ENCODE measurements around the gene JAZF1.

JAZF1 gene

DNA sequence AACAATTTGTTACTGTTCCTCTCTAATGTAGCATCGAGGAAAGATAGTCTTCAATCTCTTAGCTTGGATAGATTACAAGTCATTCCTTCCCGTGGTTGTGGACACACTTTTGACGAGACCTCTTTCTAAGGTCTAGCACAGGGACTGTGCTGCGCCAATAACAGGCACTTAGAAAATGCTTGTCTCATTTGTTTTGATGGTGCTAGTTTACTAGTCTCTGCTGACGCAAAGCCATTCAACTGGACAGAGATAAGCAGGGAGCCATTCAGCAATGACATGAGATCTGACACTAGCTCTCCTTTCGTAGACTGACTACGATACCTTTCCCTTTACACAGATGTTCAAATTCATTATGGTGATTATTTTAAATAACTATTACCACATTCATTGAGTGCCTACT, 6.4 kb upstream of the JAZF1 start:
- no peak for TF ChIP-seq CTCF (IDR thresholded peaks at IDR 0.05; ENCODE audit: extremely low read depth, insufficient read depth, missing control alignments)
- in situ Hi-C loops (cut with MboI; ENCODE audit: low pct_unique_long_range_greater_than_20kb, low sequenced_read_pairs, unreplicated experiment), result no loop called here
- DNase-seq (ENCODE audit: low spot score), result no peak

DNA sequence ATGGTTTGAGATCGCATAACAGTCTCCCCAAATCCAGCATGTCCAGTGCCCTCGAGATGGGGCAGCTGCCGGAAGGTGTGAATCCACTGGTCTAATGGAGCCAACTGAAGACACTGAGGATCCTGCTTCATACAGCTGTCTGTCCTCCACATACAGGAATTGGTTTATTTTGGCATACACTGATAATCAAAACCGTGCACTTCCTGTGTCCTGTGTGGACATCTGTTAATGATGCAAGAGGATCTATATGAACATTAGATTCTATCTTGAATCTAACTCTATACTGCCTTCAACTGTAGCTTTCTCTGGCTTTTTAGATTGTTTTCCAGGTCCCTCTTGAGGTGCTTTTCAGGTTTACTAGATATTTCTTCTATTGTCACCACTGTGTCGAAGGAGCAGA, 3.0 kb upstream of the JAZF1 start:
- in situ Hi-C loops (cut with MboI; ENCODE audit: low pct_unique_long_range_greater_than_20kb, low sequenced_read_pairs, unreplicated experiment), result no loop called here
- no peak for DNase-seq (ENCODE audit: low spot score)
- no peak for TF ChIP-seq CTCF (IDR thresholded peaks at IDR 0.05; ENCODE audit: extremely low read depth, insufficient read depth, missing control alignments)

GRCh38 chr7:28182071-28182471, 1.5 kb upstream of the JAZF1 start:
- no peak for DNase-seq (ENCODE audit: low spot score)
- in situ Hi-C loops (cut with MboI; ENCODE audit: low pct_unique_long_range_greater_than_20kb, low sequenced_read_pairs, unreplicated experiment), result no loop called here
- TF ChIP-seq CTCF (IDR thresholded peaks at IDR 0.05; ENCODE audit: extremely low read depth, insufficient read depth, missing control alignments), result no peak

DNA sequence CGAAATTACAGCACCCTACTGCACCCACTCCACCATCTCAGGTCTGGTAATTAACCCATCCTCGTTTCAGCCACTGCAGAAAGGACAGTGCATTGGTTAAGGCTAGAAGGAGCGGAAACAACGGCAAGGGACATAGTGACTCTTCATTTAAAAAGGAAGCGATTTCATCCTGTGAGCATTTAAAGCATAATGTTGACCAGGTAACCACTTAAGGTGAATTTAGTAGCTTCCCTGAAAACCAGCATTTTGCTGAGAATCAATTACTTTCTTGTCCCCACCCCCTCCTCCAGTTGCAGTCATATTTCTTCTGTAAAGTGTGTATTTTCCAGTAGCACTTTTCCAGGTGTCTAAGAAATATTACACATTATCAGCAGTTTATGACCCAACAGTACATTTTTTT, 821 bp upstream of the JAZF1 start:
- no peak for DNase-seq (ENCODE audit: low spot score)
- TF ChIP-seq CTCF (IDR thresholded peaks at IDR 0.05; ENCODE audit: extremely low read depth, insufficient read depth, missing control alignments), result no peak
- in situ Hi-C loops (cut with MboI; ENCODE audit: low pct_unique_long_range_greater_than_20kb, low sequenced_read_pairs, unreplicated experiment), result no loop called here

DNA sequence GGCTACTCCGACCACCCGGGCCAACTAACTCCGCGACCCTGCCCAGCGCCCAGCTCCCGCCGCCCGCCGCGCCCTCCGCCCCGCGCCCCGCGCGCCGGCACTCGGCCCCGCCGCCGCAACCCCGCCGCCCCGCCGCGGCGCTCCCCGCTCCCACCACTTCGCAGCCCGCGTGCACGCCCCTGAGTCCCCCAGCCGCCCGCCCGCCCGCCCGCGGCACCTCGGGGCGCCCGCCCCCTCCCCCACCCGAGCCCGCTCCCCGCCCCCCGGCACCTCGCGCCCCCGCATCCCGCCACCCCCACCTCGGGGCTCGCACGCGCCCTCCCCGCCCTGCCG, 598 bp downstream of the JAZF1 start:
- in situ Hi-C loops (cut with MboI; ENCODE audit: low pct_unique_long_range_greater_than_20kb, low sequenced_read_pairs, unreplicated experiment), result no loop called here
- DNase-seq (ENCODE audit: low spot score), result no peak
- TF ChIP-seq CTCF (IDR thresholded peaks at IDR 0.05; ENCODE audit: extremely low read depth, insufficient read depth, missing control alignments), result no peak

- TF ChIP-seq CTCF (IDR thresholded peaks at IDR 0.05; ENCODE audit: extremely low read depth, insufficient read depth, missing control alignments), result no peak
- in situ Hi-C loops (cut with MboI; ENCODE audit: low pct_unique_long_range_greater_than_20kb, low sequenced_read_pairs, unreplicated experiment), result no loop called here
- DNase-seq (ENCODE audit: low spot score), result peak; percentile 86
Observed at GRCh38 chr7:28179120-28180030, 1.2 kb downstream of the JAZF1 start.
